BJ (cell line): ENCODE data around the gene ATF6. TPM values are rescaled to one million over a fixed set of nuclear protein-coding genes. Genes with fewer than 3 reads are reported as not detected.

Experiments used
- CTCF ChIA-PET: fragments of 350-600 bp; formaldehyde crosslinking; extraction: SDS; loops from one replicate; lab custom pipeline; 2021; ENCODE audit warnings: antibody characterized with exemption, inconsistent platforms; lab: Yijun Ruan, JAX
- POLR2A ChIA-PET: fragments of 300-600 bp; sonication (Branson Sonifier 250); formaldehyde crosslinking; extraction: SDS; loops from one replicate; lab custom pipeline; 2021; ENCODE audit warnings: antibody characterized with exemption; lab: Charles Lee
- DNase-seq: peaks from one replicate; pipeline ENCODE4 v3.0.0-alpha.2; 2011; ENCODE audit warnings: low read depth
- H3K27me3 ChIP-seq: 2 replicates; pipeline ENCODE4 v1.6.0; 2011; ENCODE audit warnings: low read length; ENCODE audit not compliant: control insufficient read depth, insufficient read depth
- H3K36me3 ChIP-seq: 2 replicates; pipeline ENCODE4 v1.5.1; 2011; ENCODE audit warnings: low read length; ENCODE audit not compliant: control insufficient read depth, insufficient read depth
- H3K4me3 ChIP-seq: 2 replicates; pipeline ENCODE4 v1.5.1; 2011; ENCODE audit warnings: low read depth, mild to moderate bottlenecking, control low read depth, low read length
- polyA plus RNA-seq: library from polyadenylated mRNA; depleted of rRNA; stranded (reverse); fragments of >200 nt; gene quantifications from 2 replicates; pipeline ENCODE4 v1.2.3, GENCODE V29; 2011
- TF ChIP-seq, protein P1 (sequence below): IDR thresholded peaks from 2 replicates; pipeline ENCODE4 v1.5.1; 2011; ENCODE audit warnings: low read depth, mild to moderate bottlenecking, control low read depth, inconsistent platforms, low read length, moderate library complexity; ENCODE audit not compliant: insufficient read depth

The ATF6 gene
- polyA plus RNA-seq, 1 experiment, result 22.2 TPM

- DNase-seq, result no peak
- TF ChIP-seq, protein P1, sequence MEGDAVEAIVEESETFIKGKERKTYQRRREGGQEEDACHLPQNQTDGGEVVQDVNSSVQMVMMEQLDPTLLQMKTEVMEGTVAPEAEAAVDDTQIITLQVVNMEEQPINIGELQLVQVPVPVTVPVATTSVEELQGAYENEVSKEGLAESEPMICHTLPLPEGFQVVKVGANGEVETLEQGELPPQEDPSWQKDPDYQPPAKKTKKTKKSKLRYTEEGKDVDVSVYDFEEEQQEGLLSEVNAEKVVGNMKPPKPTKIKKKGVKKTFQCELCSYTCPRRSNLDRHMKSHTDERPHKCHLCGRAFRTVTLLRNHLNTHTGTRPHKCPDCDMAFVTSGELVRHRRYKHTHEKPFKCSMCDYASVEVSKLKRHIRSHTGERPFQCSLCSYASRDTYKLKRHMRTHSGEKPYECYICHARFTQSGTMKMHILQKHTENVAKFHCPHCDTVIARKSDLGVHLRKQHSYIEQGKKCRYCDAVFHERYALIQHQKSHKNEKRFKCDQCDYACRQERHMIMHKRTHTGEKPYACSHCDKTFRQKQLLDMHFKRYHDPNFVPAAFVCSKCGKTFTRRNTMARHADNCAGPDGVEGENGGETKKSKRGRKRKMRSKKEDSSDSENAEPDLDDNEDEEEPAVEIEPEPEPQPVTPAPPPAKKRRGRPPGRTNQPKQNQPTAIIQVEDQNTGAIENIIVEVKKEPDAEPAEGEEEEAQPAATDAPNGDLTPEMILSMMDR, result no peak
- POLR2A ChIA-PET, result no interaction called here
Measured at GRCh38 chr1:161966067-161966466, 199.9 kb downstream of the ATF6 start.

GRCh38 chr1:161970036-161970435, 203.9 kb downstream of the ATF6 start:
- Histone ChIP-seq H3K4me3 (no peak overlapping the region), H3K27me3 (no peaks in the 10 kb centered on the region), H3K36me3 (no peaks in the 10 kb centered on the region)
- ChIA-PET POLR2A (no interaction called here), CTCF (no interaction called here)
- TF ChIP-seq, protein P1, result no peak
- no peak for DNase-seq

More at GRCh38 chr1:161966067-161966466, 199.9 kb downstream of the ATF6 start:
- CTCF ChIA-PET, result interaction anchor here (0.9 kb wide), 1 partner anchor 9 kb away, joined by 3 read pairs; no protein-coding TSS in a partner anchor
- Histone ChIP-seq H3K36me3 (no peaks in the 10 kb centered on the region), H3K27me3 (no peaks in the 10 kb centered on the region), H3K4me3 (no peak overlapping the region)

DNA sequence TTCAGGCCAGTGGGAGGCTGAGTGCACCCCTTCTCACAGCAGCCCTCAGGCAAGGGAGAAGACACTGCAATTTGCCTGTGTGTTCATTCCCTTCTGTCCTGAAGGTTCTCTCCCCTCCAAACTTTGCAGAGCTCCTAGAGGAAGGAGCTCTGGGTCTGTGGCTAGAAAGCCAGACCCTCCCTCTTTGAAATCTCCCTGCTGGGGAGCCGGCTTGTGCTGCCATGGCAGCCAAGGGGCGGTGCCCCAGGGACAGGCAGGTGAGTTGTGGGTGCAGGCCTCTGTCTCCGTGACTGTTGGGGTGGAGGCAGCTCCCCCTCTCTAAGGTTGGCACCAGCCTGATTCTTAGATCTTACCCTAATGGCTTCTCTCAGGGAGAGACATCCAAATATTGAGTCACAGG, 204.5 kb downstream of the ATF6 start:
- Histone ChIP-seq H3K36me3 (no peaks in the 10 kb centered on the region), H3K27me3 (peaks cover 2% of the 10 kb centered on the region; the same call in 1 of the 2 replicates), H3K4me3 (no peak overlapping the region)
- TF ChIP-seq, protein P1, result no peak
- POLR2A ChIA-PET, result no interaction called here
- no peak for DNase-seq
- CTCF ChIA-PET, result no interaction called here

DNA sequence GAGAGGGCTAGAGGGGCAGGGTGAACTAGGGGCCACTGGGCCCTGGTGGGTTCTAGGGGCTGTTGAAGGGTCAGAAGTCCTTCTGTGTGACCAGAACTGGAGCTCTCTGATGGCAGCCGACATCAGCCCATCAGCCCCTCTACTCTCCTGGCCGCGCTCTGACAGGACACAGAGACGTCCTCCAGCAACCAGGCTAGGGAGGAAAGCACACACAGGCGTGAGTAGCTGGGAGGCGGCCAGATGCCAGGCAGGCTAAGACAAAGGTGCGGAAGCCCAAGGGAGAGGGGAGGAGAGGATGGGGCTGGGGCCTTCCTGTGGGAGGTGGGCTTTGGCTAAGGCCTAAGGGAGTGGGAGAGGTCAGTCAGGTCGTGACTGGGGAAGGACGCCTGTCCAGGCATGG, 206.7 kb downstream of the ATF6 start:
- DNase-seq, result no peak
- ChIA-PET POLR2A (no interaction called here), CTCF (interaction anchor here (1.6 kb wide), 1 partner anchor 64 kb away, joined by 4 read pairs; no protein-coding TSS in a partner anchor)
- TF ChIP-seq, protein P1, result no peak
- Histone ChIP-seq H3K4me3 (no peak overlapping the region), H3K36me3 (no peaks in the 10 kb centered on the region), H3K27me3 (peaks cover 2% of the 10 kb centered on the region; the same call in 1 of the 2 replicates)

GRCh38 chr1:161973924-161974845, 208.1 kb downstream of the ATF6 start:
- H3K36me3 ChIP-seq, result no peaks in the 10 kb centered on the region
- H3K27me3 ChIP-seq, result peaks cover 2% of the 10 kb centered on the region; the same call in 1 of the 2 replicates
- ChIA-PET CTCF (interaction anchor here (1.3 to 1.6 kb wide), 2 partner anchors 50 to 63 kb away, joined by 3 to 4 read pairs; no protein-coding TSS in a partner anchor), POLR2A (no interaction called here)
- TF ChIP-seq, protein P1, result no peak
- H3K4me3 ChIP-seq, result no peak overlapping the region
- no peak for DNase-seq
